Prostate gland (tissue), 2 donors: Measurements from ENCODE around the gene PARP15. TPM values are rescaled to one million over a fixed set of nuclear protein-coding genes. Genes with fewer than 3 reads are reported as not detected.
"Not testable (repeated sequence)": the region's sequence is repeated elsewhere in the genome, so short reads cannot be mapped to it uniquely, and the experiment has no call there.

Experiments
- DNase-seq: peaks from one replicate; pipeline ENCODE4 v3.0.0-alpha.2; 2019; ENCODE audit warnings: low spot score
- H3K27ac ChIP-seq, 2 donors: fragments of 200-600 bp; sonication (generic); 2 replicates each; pipeline ENCODE4 v1.5.1; 2017 to 2019
- H3K27me3 ChIP-seq: fragments of 200-600 bp; sonication (generic); replicated peaks from 2 replicates; pipeline ENCODE4 v1.5.1; 2019; ENCODE audit not compliant: insufficient read depth
- H3K36me3 ChIP-seq, 2 donors: fragments of 200-600 bp; sonication (generic); 1 replicate in 1 of 2; 2 replicates in 1 of 2; pipeline versions ENCODE4 v1.5.1 to v1.8.1; 2017 to 2019
- H3K4me1 ChIP-seq: fragments of 200-600 bp; sonication (generic); replicated peaks from 2 replicates; pipeline ENCODE4 v1.5.1; 2019
- H3K4me3 ChIP-seq, 2 donors: fragments of 200-600 bp; sonication (generic); 2 replicates each; pipeline ENCODE4 v1.5.1; 2017 to 2019
- H3K9me3 ChIP-seq: fragments of 200-600 bp; sonication (generic); 2 replicates; pipeline ENCODE4 v1.5.1; 2017
- CTCF ChIP-seq, 4 experiments: fragments of 200-600 bp in 2 of 4; fragments of 450-650 bp in 2 of 4; sonication (generic) in 2 of 4; IDR thresholded peaks; 1 replicate in 3 of 4; 2 replicates in 1 of 4; pipeline ENCODE4 v1.5.1; 2016 to 2019; ENCODE audit warnings: antibody characterized with exemption in 4 of 4, mild to moderate bottlenecking in 2 of 4, moderate library complexity in 2 of 4
- POLR2A ChIP-seq: fragments of 450-650 bp; IDR thresholded peaks from one replicate; pipeline ENCODE4 v1.6.1; 2016; ENCODE audit warnings: antibody characterized with exemption, mild to moderate bottlenecking
- POLR2AphosphoS5 ChIP-seq: sonication (generic); formaldehyde crosslinking; IDR thresholded peaks from one replicate; pipeline ENCODE4 v1.6.1; 2017; ENCODE audit warnings: antibody characterized with exemption
- WGBS: methylation state at CpG from one replicate; pipeline ENCODE4 v1.1.5; 2018; 5-methylcytosine and 5-hydroxymethylcytosine counted together
- intact Hi-C: fragments of 100-400 bp; cut with DNase I; formaldehyde crosslinking; loops from one replicate; pipeline ENCODE4 v1.14.2; 2022
- total RNA-seq, 2 donors: library from RNA; depleted of rRNA; stranded (reverse); fragments of >200 nt; gene quantifications; one replicate each; pipeline ENCODE4 v1.1.0, GENCODE V29; 2016

The PARP15 gene
- total RNA-seq, 2 donors from 2014 or later = 0.23 to 2.7 TPM

GRCh38 chr3:122642935-122643334 is 65.5 kb downstream of the PARP15 start:
- intact Hi-C loops = no loop called here
- Histone ChIP-seq H3K36me3 (no peaks in the 10 kb centered on the region), H3K9me3 (no peaks in the 10 kb centered on the region), H3K4me3 (no peak overlapping the region), H3K4me1 (no peaks in the 10 kb centered on the region), H3K27me3 (no peaks in the 10 kb centered on the region), H3K27ac (no peak overlapping the region)
- 81% methylated on average over 2 of the region's 2 CpGs for WGBS
- DNase-seq = no peak
- no peak for TF ChIP-seq CTCF (IDR thresholded peaks at IDR 0.05)
- no peak for TF ChIP-seq POLR2AphosphoS5
- no peak for TF ChIP-seq POLR2A

- TF ChIP-seq POLR2A (no peak), POLR2AphosphoS5 (no peak), CTCF (IDR thresholded peaks at IDR 0.05) (no peak)
- intact Hi-C loops = no loop called here
- no peak for DNase-seq
- H3K27ac ChIP-seq = no peak overlapping the region
- H3K9me3 ChIP-seq = no peaks in the 10 kb centered on the region
- no peaks in the 10 kb centered on the region for H3K27me3 ChIP-seq
- no peak overlapping the region for H3K4me3 ChIP-seq
- 65% methylated on average over 5 of the region's 5 CpGs for WGBS
- no peaks in the 10 kb centered on the region for H3K4me1 ChIP-seq
- no peaks in the 10 kb centered on the region for H3K36me3 ChIP-seq
These were observed 68.9 kb downstream of the PARP15 start for GRCh38 chr3:122646146-122646988.

GRCh38 chr3:122651233-122651907 is 73.9 kb downstream of the PARP15 start:
- H3K9me3 ChIP-seq, H3K4me3 ChIP-seq, H3K4me1 ChIP-seq, H3K36me3 ChIP-seq, intact Hi-C loops, H3K27me3 ChIP-seq: not testable (repeated sequence)
- DNase-seq = peak; percentile 43
- peak overlapping the region; percentile 64 to 79 for H3K27ac ChIP-seq
- WGBS = 59% methylated on average over 11 of the region's 11 CpGs
- TF ChIP-seq CTCF (IDR thresholded peaks at IDR 0.05) = peak in 1 of 4 experiments; percentile 12
- TF ChIP-seq POLR2AphosphoS5 = peak; percentile 86

GRCh38 chr3:122651962-122652361 is 74.5 kb downstream of the PARP15 start:
- H3K4me3 ChIP-seq, H3K36me3 ChIP-seq, H3K4me1 ChIP-seq, H3K9me3 ChIP-seq, H3K27me3 ChIP-seq, intact Hi-C loops: not testable (repeated sequence)
- 43% methylated on average over 6 of the region's 6 CpGs for WGBS
- H3K27ac ChIP-seq = peak overlapping the region; percentile 53 to 79
- DNase-seq = peak; percentile 50

- H3K9me3 ChIP-seq, intact Hi-C loops, H3K27me3 ChIP-seq, H3K4me3 ChIP-seq, H3K36me3 ChIP-seq, H3K4me1 ChIP-seq, H3K27ac ChIP-seq, DNase-seq: not testable (repeated sequence)
- 94% methylated on average over 4 of the region's 4 CpGs for WGBS
These were observed 80.9 kb downstream of the PARP15 start for GRCh38 chr3:122658336-122658735.
